ENCODE results near the gene WNK2.
"Not testable (repeated sequence)": the region's sequence is repeated elsewhere in the genome, so short reads cannot be mapped to it uniquely, and the experiment has no call there.

WNK2 gene

GRCh38 chr9:93183663-93184431 is at the start of gene WNK2:
WNK2 (plus strand) TSS chr9:93184139; CDS start chr9:93184930, 791 bp downstream.
- peak; percentile 95 for DNase-seq (ENCODE audit: low spot score)

DNA sequence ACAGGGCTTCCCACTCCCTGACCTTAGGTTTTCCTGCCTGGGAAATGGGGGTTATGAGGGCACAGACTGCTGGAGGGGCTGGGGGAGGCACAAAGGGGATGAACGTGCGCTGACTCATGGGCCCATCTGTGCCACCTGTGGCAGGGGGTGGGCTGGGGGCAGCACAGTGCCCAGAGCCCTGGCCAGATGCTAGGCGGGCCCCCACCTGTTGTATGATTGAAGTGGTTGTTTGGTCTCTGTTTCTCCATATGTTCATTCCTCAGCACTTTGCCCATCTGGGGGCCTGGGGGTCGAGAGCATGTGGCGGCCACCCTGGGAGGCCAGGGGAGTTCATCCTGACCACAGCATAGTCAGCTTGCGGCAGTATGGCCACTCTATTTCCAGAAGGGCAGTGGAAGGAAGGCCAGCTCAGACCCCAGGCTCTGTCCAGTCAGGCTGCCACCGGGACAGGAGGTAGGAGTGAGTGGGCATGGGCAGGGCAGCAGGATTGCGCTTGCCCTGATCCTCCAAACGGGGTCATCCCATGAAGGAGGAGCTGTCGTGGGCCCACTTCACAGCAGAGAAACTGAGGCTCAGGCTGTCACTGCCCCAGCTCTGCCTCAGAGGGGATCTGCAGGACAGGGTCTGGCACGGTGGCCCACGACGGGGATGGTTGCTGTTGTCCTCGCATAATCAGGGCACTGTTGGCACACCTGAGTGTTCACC is 49.0 kb upstream of the WNK2 start:
- no peak for DNase-seq (ENCODE audit: low spot score)

GRCh38 chr9:93136011-93136440 is 47.9 kb upstream of the WNK2 start:
- no peak for DNase-seq (ENCODE audit: low spot score)

- DNase-seq (ENCODE audit: low spot score), result no peak
These were observed 46.6 kb upstream of the WNK2 start for GRCh38 chr9:93137362-93137761.

- no peak for DNase-seq (ENCODE audit: low spot score)
These were observed 45.7 kb upstream of the WNK2 start for GRCh38 chr9:93138171-93138764.

GRCh38 chr9:93139365-93140182 is 44.4 kb upstream of the WNK2 start:
- DNase-seq (ENCODE audit: low spot score), result no peak

DNA sequence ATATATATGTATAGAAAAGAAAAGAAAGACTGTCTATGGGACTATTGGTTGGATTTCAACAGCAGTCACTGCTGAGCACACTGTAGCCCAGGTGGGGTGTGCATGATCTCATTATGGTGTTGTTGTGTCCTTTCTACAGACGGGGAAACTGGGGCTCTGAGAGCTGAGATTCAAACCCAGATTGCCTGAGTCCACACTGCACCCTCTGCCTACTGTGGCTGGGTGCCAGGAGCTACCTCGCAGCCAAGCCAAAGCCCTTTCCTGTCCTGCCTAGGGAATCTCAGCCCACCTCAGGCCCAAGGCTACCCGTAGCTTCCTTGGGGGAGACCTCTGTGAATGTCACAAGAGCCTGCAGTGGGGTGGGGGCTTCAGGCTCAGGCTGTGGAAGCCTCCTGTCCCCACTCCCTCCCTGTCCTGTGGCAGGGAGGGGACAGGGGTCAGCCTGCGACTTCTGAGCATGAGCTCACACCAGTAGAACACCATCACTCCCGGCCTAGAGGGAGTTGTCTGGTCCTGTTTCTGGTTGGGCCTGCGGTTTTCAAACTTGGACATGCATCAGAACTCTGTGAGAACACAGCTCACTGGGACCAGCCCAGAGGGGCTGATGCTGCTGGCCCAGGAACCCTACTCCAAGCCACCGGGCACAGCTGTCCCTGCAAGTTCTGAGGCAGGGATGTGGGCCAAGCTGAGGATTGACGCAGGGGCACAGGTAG is 42.0 kb upstream of the WNK2 start:
- DNase-seq (ENCODE audit: low spot score), result no peak

GRCh38 chr9:93143830-93144530 is 40.0 kb upstream of the WNK2 start:
- DNase-seq (ENCODE audit: low spot score), result no peak

DNA sequence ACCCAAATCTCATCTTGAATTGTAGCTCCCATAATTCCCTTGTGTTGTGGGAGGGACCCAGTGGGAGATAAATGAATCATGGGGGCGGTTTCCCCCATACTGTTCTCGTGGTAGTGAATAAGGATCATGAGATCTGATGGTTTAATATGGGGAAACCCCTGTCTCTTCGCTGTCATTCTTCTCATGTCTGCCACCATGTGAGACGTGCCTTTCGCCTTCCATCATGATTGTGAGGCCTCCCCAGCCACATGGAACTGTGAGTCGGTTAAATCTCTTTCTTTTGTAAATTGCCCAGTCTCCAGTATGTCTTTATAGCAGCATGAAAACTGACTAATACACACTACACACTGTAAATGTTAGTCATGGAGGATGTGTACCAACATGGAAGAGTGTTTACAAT is 37.2 kb upstream of the WNK2 start:
- not testable (repeated sequence) for DNase-seq (ENCODE audit: low spot score)

GRCh38 chr9:93147632-93148031 is 36.3 kb upstream of the WNK2 start:
- no peak for DNase-seq (ENCODE audit: low spot score)

GRCh38 chr9:93148721-93149120 is 35.2 kb upstream of the WNK2 start:
- DNase-seq (ENCODE audit: low spot score), result no peak

DNA sequence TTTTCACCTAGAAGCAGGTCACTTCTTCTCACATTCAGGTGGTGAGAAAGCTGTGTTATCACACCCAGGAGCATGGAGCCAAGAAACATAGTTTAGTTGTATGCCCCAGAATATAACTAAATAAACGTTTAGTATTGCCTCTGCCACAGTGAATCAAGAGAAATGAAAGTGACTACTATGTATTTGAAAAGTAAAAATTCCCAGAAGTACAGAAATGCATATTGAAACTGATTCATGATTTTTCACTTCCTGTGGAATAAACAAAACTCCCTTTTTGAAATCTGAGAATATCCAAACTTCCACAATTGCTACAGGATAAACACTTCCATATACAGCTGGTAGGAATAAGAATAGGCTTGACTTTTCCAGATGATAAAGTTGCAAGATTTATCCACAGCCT is 34.6 kb upstream of the WNK2 start:
- no peak for DNase-seq (ENCODE audit: low spot score)

- DNase-seq (ENCODE audit: low spot score), result no peak
These were observed 32.7 kb upstream of the WNK2 start for GRCh38 chr9:93151097-93151784.

DNA sequence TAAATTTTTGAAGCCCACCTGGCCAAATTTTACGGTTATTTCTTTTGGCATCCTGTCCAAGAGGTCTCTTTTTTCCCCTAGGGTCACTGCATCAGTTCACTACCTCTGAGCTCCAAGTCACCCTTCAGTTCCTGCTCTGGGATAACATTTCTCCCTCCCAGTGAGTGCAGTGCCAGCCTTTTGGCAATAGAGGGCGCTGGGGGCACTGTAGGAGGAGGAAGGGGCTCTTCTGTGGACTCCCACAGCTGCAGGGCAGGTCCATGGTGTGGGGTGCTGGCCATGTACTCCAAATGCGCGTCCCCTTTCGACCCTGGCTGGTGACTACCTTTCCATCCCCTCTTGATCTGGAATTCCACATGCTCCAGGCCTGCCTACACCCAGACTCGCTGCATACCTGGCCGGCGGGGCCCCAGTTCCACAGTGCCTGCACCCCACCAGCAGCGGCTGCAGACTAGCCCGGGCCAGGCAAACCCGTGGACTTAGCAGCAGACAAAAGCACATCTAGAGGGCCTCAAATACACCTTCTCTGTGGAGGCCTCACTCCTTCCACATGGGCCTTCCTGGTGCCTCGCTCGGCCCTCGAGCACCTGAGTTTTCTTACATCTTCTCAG is 29.5 kb upstream of the WNK2 start:
- peak; percentile 72 for DNase-seq (ENCODE audit: low spot score)

- DNase-seq (ENCODE audit: low spot score), result no peak
These were observed 28.0 kb upstream of the WNK2 start for GRCh38 chr9:93155716-93156474.

DNA sequence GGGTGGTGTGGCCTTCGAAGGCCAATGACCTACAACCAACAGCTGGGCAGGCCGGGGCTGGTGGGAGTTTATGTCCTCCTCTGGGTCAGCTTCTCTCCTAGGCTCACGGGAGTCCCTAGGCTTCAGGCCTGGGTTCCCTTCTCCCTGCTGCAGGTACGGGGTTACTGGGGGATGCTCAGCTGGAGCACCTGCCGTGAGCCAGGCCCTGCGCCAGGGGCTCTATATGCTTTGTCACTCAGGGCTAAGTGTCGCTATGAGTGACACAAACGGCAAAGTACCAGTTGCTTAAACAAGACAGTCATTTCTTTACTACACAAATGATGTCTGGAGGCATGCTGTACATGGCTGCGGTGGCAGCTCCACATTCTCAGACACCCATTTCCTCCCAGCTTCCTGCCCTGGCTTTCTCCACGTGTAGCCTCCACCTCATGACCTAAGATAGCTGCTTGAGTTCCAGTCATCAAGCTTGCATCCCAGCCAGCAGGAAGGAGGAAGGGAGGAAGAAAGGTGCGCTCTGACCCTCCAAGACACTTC is 27.4 kb upstream of the WNK2 start:
- no peak for DNase-seq (ENCODE audit: low spot score)

DNA sequence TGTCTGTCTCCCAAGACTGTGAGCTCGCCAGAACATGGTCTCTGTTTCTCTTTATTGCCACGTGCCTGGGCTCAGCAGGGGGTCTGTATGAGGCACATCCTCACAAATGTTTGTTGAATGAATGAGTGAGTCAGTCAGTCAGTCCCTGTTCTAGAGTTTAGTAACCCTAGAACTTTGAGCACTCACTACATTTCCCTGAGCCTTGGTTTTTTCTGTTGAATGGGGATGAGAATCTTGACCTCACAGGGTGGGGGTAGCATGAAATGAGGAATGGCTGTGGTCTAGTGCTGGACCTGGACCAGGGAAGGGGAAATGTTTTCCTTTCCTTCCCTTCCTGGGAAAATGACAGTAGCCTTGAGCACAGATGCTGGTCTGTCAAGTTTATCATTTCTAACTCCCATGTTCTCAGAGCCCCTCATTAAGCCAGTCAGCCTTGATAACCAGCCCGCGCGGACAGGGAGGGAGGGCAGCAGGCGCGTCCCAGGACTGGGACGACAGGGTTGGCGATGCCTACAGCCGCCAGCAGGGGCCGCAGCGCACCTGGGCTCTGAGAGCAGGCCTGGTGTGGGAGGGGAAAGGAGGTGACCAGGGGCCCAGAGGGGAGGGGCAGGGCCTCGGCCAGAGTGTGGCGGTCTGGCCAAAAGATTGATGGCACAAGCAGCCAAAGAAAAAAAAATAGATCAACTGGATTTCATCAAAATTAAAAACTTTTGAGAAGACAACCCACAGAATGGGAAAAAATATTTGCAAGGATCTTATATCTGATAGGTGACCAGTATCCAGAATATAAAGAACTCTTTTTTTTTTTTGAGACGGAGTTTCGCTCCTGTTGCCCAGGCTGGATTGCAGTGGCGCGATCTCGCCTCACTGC is 24.1 kb upstream of the WNK2 start:
- DNase-seq (ENCODE audit: low spot score), result peak; percentile 94

Measured in HuH-7.5 (cell line).